ENCODE measurements around the gene ARHGEF7. TPM values are rescaled to one million over a fixed set of nuclear protein-coding genes. Genes with fewer than 3 reads are reported as not detected.

Gene ARHGEF7
- total RNA-seq, 4 donors from 2014 or later, result 11.5 to 57.2 (median 36.5) TPM

GRCh38 chr13:111245576-111246384 is 130.7 kb downstream of the ARHGEF7 start:
- TF ChIP-seq POLR2A (IDR thresholded peaks at IDR 0.05), result no peak
- TF ChIP-seq, protein P1, sequence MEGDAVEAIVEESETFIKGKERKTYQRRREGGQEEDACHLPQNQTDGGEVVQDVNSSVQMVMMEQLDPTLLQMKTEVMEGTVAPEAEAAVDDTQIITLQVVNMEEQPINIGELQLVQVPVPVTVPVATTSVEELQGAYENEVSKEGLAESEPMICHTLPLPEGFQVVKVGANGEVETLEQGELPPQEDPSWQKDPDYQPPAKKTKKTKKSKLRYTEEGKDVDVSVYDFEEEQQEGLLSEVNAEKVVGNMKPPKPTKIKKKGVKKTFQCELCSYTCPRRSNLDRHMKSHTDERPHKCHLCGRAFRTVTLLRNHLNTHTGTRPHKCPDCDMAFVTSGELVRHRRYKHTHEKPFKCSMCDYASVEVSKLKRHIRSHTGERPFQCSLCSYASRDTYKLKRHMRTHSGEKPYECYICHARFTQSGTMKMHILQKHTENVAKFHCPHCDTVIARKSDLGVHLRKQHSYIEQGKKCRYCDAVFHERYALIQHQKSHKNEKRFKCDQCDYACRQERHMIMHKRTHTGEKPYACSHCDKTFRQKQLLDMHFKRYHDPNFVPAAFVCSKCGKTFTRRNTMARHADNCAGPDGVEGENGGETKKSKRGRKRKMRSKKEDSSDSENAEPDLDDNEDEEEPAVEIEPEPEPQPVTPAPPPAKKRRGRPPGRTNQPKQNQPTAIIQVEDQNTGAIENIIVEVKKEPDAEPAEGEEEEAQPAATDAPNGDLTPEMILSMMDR (IDR thresholded peaks at IDR 0.05), result no peak
- Histone ChIP-seq H3K27me3 (no peaks in the 10 kb centered on the region), H3K36me3 (peaks cover 0 to 96% (median 4%) of the 10 kb centered on the region in 3 donors), H3K4me1 (peaks cover 0 to 5% (median 0%) of the 10 kb centered on the region in 3 donors), H3K9me3 (no peaks in the 10 kb centered on the region), H3K4me3 (no peak overlapping the region), H3K27ac (peak overlapping the region in 1 of 4 donors; percentile 25)
- WGBS, 2 donors, result 51 to 65% methylated on average over 11 of the region's 11 CpGs
- intact Hi-C loops (cut with DNase I), result no loop called here
- no peak for DNase-seq

GRCh38 chr13:111247552-111247951 is 132.4 kb downstream of the ARHGEF7 start:
- H3K9me3 ChIP-seq, result no peaks in the 10 kb centered on the region
- H3K27me3 ChIP-seq, result no peaks in the 10 kb centered on the region
- H3K4me3 ChIP-seq, result no peak overlapping the region
- H3K27ac ChIP-seq, result no peak overlapping the region
- peaks cover 0 to 20% (median 8%) of the 10 kb centered on the region in 3 donors for H3K4me1 ChIP-seq
- H3K36me3 ChIP-seq, result peaks cover 0 to 91% (median 4%) of the 10 kb centered on the region in 3 donors
- TF ChIP-seq, protein P1 (IDR thresholded peaks at IDR 0.05), result no peak
- no peak for TF ChIP-seq POLR2A (IDR thresholded peaks at IDR 0.05)
- intact Hi-C loops (cut with DNase I), result no loop called here
- no peak for DNase-seq
- 68 to 78% methylated on average over 7 of the region's 7 CpGs for WGBS, 2 donors

DNA sequence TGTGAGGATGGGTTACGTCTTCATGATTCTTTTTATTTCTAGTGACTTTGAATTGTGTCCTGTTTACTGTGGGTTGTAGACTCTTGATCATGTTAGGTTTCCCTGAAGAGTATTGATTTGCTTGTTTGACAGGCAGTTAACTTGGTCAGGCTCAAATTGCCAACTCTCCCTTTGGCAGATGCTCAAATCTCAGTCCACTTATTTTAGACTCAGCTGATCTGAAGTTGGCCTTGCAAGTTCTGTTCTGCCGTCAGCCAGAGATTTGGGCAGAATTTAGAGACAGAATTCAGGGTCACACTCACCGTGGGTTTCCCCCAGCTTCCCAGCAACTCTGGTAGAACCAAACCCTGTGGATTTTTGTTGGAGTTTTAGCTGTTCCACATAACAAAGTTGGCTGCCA is 133.7 kb downstream of the ARHGEF7 start:
- no peaks in the 10 kb centered on the region for H3K9me3 ChIP-seq
- WGBS, 2 donors, result 78 to 84% methylated on average over 3 of the region's 3 CpGs
- H3K27me3 ChIP-seq, result no peaks in the 10 kb centered on the region
- peaks cover 0 to 87% (median 4%) of the 10 kb centered on the region in 3 donors for H3K36me3 ChIP-seq
- TF ChIP-seq POLR2A (IDR thresholded peaks at IDR 0.05), result no peak
- TF ChIP-seq, protein P1 (IDR thresholded peaks at IDR 0.05), result no peak
- H3K4me1 ChIP-seq, result peaks cover 0 to 32% (median 12%) of the 10 kb centered on the region in 3 donors
- DNase-seq, result no peak
- H3K4me3 ChIP-seq, result no peak overlapping the region
- no peak overlapping the region for H3K27ac ChIP-seq
- intact Hi-C loops (cut with DNase I), result no loop called here

DNA sequence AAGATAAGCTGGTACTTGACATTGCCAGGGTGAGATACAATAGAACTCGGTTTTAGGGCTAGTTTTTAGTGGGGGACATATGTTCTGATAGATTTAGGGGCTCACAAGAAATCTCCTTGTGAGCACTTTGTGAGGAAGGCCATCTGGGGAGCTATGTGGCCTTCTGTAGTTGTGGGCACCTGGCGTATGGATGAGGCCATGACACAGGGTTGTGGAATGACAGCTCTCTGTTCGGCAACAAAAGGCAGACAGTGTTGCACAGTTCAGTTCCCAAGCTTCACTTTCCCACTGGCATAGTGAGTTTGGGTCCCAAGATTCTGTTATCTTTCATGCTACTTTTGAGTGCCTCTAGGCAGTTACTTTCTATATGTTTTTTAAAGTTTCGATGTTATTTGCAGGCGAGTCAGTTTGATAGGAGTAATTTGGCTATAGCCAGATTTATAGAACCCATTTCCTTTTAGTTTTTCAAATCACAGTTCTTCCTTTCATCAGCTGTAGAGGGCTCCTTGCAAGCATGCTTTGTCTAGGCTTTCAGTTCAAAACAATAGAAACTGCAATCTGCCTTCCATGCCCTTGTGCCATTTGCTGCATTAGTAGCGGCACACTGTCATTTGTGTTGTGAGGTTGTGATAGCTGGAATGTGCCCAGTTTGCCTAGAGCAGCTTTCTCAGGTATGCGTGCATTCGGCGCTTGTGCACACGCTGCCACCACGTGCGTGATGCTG is 134.7 kb downstream of the ARHGEF7 start:
- Histone ChIP-seq H3K4me1 (peaks cover 0 to 32% (median 12%) of the 10 kb centered on the region in 3 donors), H3K27me3 (no peaks in the 10 kb centered on the region), H3K36me3 (peaks cover 0 to 84% (median 0%) of the 10 kb centered on the region in 3 donors), H3K27ac (no peak overlapping the region), H3K4me3 (no peak overlapping the region), H3K9me3 (no peaks in the 10 kb centered on the region)
- TF ChIP-seq, protein P1 (IDR thresholded peaks at IDR 0.05), result no peak
- TF ChIP-seq POLR2A (IDR thresholded peaks at IDR 0.05), result no peak
- WGBS, 2 donors, result 95 to 97% methylated on average over 11 to 12 of the region's 12 CpGs
- intact Hi-C loops (cut with DNase I), result no loop called here
- no peak for DNase-seq
